ENCODE data around the gene MCTP1. TPM values are rescaled to one million over a fixed set of nuclear protein-coding genes. Genes with fewer than 3 reads are reported as not detected.

The MCTP1 gene
- total RNA-seq, 1 donor, result 5.8 TPM

DNA sequence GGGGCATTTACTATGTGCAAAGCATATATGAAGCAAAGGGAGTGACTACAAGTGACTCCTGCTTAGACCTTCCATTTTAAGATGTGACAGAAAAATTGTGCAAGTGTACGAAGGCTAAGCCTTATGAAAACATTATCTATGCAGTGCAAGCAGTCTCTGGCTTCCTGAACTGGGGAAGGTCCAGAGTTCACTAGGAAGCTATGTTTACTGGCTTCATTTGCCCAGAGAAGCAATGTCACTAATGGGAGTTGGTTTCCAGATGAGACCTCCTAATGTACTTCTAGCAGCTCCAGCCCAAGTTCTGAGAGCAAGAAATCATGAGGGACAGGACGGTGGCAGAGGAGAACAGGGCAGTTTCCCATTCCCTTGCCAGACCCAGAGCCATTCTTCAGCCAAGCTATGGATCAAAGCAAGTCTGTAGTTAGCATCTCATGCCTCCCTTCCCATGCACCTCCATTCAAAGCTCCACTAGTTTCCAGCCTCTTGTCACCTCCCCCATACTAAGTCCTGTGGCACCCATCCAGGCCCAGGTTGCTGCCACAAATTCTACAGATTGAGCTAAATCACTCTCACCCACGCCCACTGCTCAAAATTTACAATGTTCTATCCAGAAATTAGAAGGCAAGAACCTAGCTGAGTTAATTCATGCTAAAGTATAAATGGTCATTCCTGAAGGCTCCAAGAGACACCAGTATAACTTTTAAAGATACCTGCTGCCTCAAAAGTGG lies 21.8 kb downstream of the MCTP1 start:
- Histone ChIP-seq H3K27me3 (ENCODE audit: insufficient read depth, low read length) (peaks cover 7% of the 10 kb centered on the region), H3K79me2 (ENCODE audit: insufficient read depth, low read length) (no peaks in the 10 kb centered on the region), H3K4me2 (ENCODE audit: insufficient read depth, low read length) (no peak overlapping the region), H4K20me1 (ENCODE audit: insufficient read depth, low read length) (no peaks in the 10 kb centered on the region), H3K9me3 (ENCODE audit: low read depth, low read length) (no peaks in the 10 kb centered on the region), H3K4me3 (ENCODE audit: insufficient read depth, low read length) (no peak overlapping the region), H3K27ac (ENCODE audit: low read depth, low read length) (no peak overlapping the region), H2AFZ (ENCODE audit: low read length) (no peak overlapping the region), H3K36me3 (ENCODE audit: insufficient read depth, low read length) (no peaks in the 10 kb centered on the region), H3K4me1 (ENCODE audit: insufficient read depth, low read length) (no peaks in the 10 kb centered on the region)
- TF ChIP-seq, protein P1, sequence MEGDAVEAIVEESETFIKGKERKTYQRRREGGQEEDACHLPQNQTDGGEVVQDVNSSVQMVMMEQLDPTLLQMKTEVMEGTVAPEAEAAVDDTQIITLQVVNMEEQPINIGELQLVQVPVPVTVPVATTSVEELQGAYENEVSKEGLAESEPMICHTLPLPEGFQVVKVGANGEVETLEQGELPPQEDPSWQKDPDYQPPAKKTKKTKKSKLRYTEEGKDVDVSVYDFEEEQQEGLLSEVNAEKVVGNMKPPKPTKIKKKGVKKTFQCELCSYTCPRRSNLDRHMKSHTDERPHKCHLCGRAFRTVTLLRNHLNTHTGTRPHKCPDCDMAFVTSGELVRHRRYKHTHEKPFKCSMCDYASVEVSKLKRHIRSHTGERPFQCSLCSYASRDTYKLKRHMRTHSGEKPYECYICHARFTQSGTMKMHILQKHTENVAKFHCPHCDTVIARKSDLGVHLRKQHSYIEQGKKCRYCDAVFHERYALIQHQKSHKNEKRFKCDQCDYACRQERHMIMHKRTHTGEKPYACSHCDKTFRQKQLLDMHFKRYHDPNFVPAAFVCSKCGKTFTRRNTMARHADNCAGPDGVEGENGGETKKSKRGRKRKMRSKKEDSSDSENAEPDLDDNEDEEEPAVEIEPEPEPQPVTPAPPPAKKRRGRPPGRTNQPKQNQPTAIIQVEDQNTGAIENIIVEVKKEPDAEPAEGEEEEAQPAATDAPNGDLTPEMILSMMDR (IDR thresholded peaks at IDR 0.05; ENCODE audit: extremely low read depth, low read depth, low read length), result no peak
- DNase-seq (ENCODE audit: insufficient read length, low spot score, missing footprints), result no peak

DNA sequence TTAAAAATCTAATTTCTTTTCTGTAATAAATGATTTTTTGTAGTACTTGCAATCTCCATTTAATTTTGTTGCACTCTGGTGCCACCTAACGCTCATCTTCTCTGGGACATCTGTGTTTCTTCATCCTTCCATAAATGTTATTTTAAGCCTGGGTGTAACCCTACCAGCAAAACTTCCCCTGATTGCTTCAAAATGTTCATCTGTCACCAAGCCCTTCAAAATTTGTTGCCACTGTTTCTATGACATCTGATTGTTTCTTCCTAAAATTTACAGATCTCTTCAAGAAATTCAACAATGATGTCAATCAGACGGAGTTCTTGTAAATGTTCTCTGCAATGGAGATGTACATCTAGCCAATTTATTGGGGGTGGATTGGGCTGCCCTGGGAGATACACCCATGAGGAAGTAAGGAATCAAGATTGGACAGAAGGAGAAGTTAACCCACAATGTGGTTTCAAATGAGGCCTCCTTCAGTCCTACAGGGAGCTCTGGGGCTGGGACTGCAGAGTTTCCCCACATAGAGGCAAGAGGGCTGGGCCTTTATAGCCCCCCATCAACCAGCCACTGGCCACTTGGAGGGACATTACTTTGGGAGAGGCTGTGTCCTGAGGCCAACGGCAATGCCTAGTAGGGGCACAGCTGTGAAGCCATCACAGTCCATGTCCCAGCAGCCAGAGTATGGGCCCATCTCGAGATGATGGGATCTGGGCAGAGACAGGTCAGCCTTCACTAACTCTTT lies 23.3 kb downstream of the MCTP1 start:
- no peaks in the 10 kb centered on the region for H3K4me1 ChIP-seq (ENCODE audit: insufficient read depth, low read length)
- TF ChIP-seq, protein P1 (IDR thresholded peaks at IDR 0.05; ENCODE audit: extremely low read depth, low read depth, low read length), result peak; percentile 65
- H2AFZ ChIP-seq (ENCODE audit: low read length), result no peak overlapping the region
- H3K27me3 ChIP-seq (ENCODE audit: insufficient read depth, low read length), result no peaks in the 10 kb centered on the region
- no peaks in the 10 kb centered on the region for H3K36me3 ChIP-seq (ENCODE audit: insufficient read depth, low read length)
- H3K4me2 ChIP-seq (ENCODE audit: insufficient read depth, low read length), result no peak overlapping the region
- H3K4me3 ChIP-seq (ENCODE audit: insufficient read depth, low read length), result no peak overlapping the region
- no peaks in the 10 kb centered on the region for H4K20me1 ChIP-seq (ENCODE audit: insufficient read depth, low read length)
- DNase-seq (ENCODE audit: insufficient read length, low spot score, missing footprints), result peak; percentile 69
- no peaks in the 10 kb centered on the region for H3K79me2 ChIP-seq (ENCODE audit: insufficient read depth, low read length)
- no peaks in the 10 kb centered on the region for H3K9me3 ChIP-seq (ENCODE audit: low read depth, low read length)
- no peak overlapping the region for H3K27ac ChIP-seq (ENCODE audit: low read depth, low read length)

GRCh38 chr5:95256991-95257390 lies 27.9 kb downstream of the MCTP1 start:
- H2AFZ ChIP-seq (ENCODE audit: low read length), result no peak overlapping the region
- TF ChIP-seq, protein P1 (IDR thresholded peaks at IDR 0.05; ENCODE audit: extremely low read depth, low read depth, low read length), result no peak
- no peak for DNase-seq (ENCODE audit: insufficient read length, low spot score, missing footprints)
- no peak overlapping the region for H3K4me3 ChIP-seq (ENCODE audit: insufficient read depth, low read length)
- no peaks in the 10 kb centered on the region for H3K4me1 ChIP-seq (ENCODE audit: insufficient read depth, low read length)
- H3K36me3 ChIP-seq (ENCODE audit: insufficient read depth, low read length), result no peaks in the 10 kb centered on the region
- H3K9me3 ChIP-seq (ENCODE audit: low read depth, low read length), result no peaks in the 10 kb centered on the region
- no peak overlapping the region for H3K4me2 ChIP-seq (ENCODE audit: insufficient read depth, low read length)
- H3K27me3 ChIP-seq (ENCODE audit: insufficient read depth, low read length), result peaks cover 3% of the 10 kb centered on the region
- no peaks in the 10 kb centered on the region for H3K79me2 ChIP-seq (ENCODE audit: insufficient read depth, low read length)
- H4K20me1 ChIP-seq (ENCODE audit: insufficient read depth, low read length), result no peaks in the 10 kb centered on the region
- no peak overlapping the region for H3K27ac ChIP-seq (ENCODE audit: low read depth, low read length)

DNA sequence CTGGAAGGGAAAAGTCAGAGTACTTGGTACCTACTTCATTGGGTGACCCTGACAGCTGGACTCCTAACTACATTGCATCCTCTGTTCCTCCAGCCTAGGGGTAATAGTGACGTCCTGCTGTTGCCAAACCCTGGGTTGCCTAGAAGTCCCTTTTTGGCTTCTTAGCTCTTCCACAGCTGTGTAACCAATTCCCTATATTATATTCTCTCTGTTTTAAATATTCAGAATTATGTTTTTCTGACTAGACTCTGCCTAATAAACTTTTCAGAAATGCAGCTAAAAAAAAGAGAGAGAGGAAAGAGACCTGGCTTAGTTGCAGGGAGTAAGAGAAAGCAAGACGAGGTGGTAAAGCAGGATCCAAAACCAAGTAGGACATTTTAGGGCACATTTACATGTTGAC lies 28.4 kb downstream of the MCTP1 start:
- no peaks in the 10 kb centered on the region for H4K20me1 ChIP-seq (ENCODE audit: insufficient read depth, low read length)
- H3K4me3 ChIP-seq (ENCODE audit: insufficient read depth, low read length), result no peak overlapping the region
- TF ChIP-seq, protein P1 (IDR thresholded peaks at IDR 0.05; ENCODE audit: extremely low read depth, low read depth, low read length), result no peak
- no peaks in the 10 kb centered on the region for H3K36me3 ChIP-seq (ENCODE audit: insufficient read depth, low read length)
- DNase-seq (ENCODE audit: insufficient read length, low spot score, missing footprints), result no peak
- no peaks in the 10 kb centered on the region for H3K9me3 ChIP-seq (ENCODE audit: low read depth, low read length)
- no peak overlapping the region for H3K27ac ChIP-seq (ENCODE audit: low read depth, low read length)
- H3K4me1 ChIP-seq (ENCODE audit: insufficient read depth, low read length), result no peaks in the 10 kb centered on the region
- H3K4me2 ChIP-seq (ENCODE audit: insufficient read depth, low read length), result no peak overlapping the region
- H3K27me3 ChIP-seq (ENCODE audit: insufficient read depth, low read length), result peaks cover 3% of the 10 kb centered on the region
- no peaks in the 10 kb centered on the region for H3K79me2 ChIP-seq (ENCODE audit: insufficient read depth, low read length)
- H2AFZ ChIP-seq (ENCODE audit: low read length), result no peak overlapping the region

Data from osteoblast (primary cell).